Lung microvascular endothelial cell (primary cell): Measurements from ENCODE around the gene IP6K3. TPM values are rescaled to one million over a fixed set of nuclear protein-coding genes. Genes with fewer than 3 reads are reported as not detected.

Source experiments
- DNase-seq, 2 donors: peaks; one replicate each; pipeline versions ENCODE4 v3.0.0 to v3.0.0-alpha.2; 2010; ENCODE audit warnings: low read depth in 2 of 2
- total RNA-seq: library from RNA; depleted of rRNA; stranded (reverse); fragments of >200 nt; gene quantifications from 2 replicates; pipeline ENCODE4 v1.2.1, GENCODE V29; 2014

The IP6K3 gene
- total RNA-seq, 1 donor from 2014 or later, result not detected

GRCh38 chr6:33742092-33742491, 4.6 kb downstream of the IP6K3 start:
- no peak for DNase-seq

- DNase-seq, result no peak
Observed at GRCh38 chr6:33740794-33741193, 5.9 kb downstream of the IP6K3 start.

GRCh38 chr6:33740204-33740608, 6.5 kb downstream of the IP6K3 start:
- DNase-seq, result peak in 1 of 2 donors; percentile 53

- no peak for DNase-seq
Observed at GRCh38 chr6:33739571-33739970, 7.1 kb downstream of the IP6K3 start.

GRCh38 chr6:33738879-33739278, 7.8 kb downstream of the IP6K3 start:
- no peak for DNase-seq

- DNase-seq, result no peak
Observed at GRCh38 chr6:33738153-33738552, 8.6 kb downstream of the IP6K3 start.

- DNase-seq, result no peak
Observed at GRCh38 chr6:33737267-33738026, 9.3 kb downstream of the IP6K3 start.

- DNase-seq, result no peak
Observed at GRCh38 chr6:33735216-33735615, 11.5 kb downstream of the IP6K3 start.

- no peak for DNase-seq
Observed at GRCh38 chr6:33733709-33734007, 13.0 kb downstream of the IP6K3 start.

GRCh38 chr6:33732817-33733708, 13.6 kb downstream of the IP6K3 start:
- DNase-seq, result no peak

GRCh38 chr6:33732385-33732784, 14.3 kb downstream of the IP6K3 start:
- DNase-seq, result no peak

GRCh38 chr6:33731751-33732282, 14.9 kb downstream of the IP6K3 start:
- no peak for DNase-seq

- no peak for DNase-seq
Observed at GRCh38 chr6:33731035-33731434, 15.7 kb downstream of the IP6K3 start.

- no peak for DNase-seq
Observed at GRCh38 chr6:33730611-33731010, 16.1 kb downstream of the IP6K3 start.

GRCh38 chr6:33729059-33729458, 17.6 kb downstream of the IP6K3 start:
- no peak for DNase-seq

GRCh38 chr6:33728438-33728837, 18.3 kb downstream of the IP6K3 start:
- no peak for DNase-seq

- DNase-seq, result no peak
Observed at GRCh38 chr6:33727932-33728331, 18.8 kb downstream of the IP6K3 start.

- no peak for DNase-seq
Observed at GRCh38 chr6:33727126-33727525, 19.6 kb downstream of the IP6K3 start.

GRCh38 chr6:33726696-33727095, 20.0 kb downstream of the IP6K3 start:
- DNase-seq, result no peak

- DNase-seq, result no peak
Observed at GRCh38 chr6:33725891-33726673, 20.6 kb downstream of the IP6K3 start.

- DNase-seq, result no peak
Observed at GRCh38 chr6:33725222-33725621, 21.5 kb downstream of the IP6K3 start.
